ENCODE data around the gene CNNM3.

GRCh38 chr2:96880891-96881273 lies 64.8 kb downstream of the CNNM3 start:
- TF ChIP-seq CTCF (IDR thresholded peaks at IDR 0.05) (no peak), POLR2A (IDR thresholded peaks at IDR 0.05) (no peak)
